GM18861 (cell line): ENCODE measurements around the gene KCNT1.

Experiments used
- ATAC-seq: cut with Tn5 transposase; IDR thresholded peaks from one replicate; pipeline ENCODE4 v1.9.1; 2021; ENCODE audit not compliant: unreplicated experiment

The KCNT1 gene

GRCh38 chr9:135815830-135816650 lies 114.1 kb downstream of the KCNT1 start:
- ATAC-seq = no peak

- ATAC-seq = no peak
Measured at GRCh38 chr9:135816651-135816970, 114.6 kb downstream of the KCNT1 start.

- no peak for ATAC-seq
Measured at GRCh38 chr9:135817951-135818717, 116.1 kb downstream of the KCNT1 start.

- ATAC-seq = no peak
Measured at GRCh38 chr9:135818718-135819475, 116.9 kb downstream of the KCNT1 start.

- no peak for ATAC-seq
Measured at GRCh38 chr9:135819905-135820304, 117.9 kb downstream of the KCNT1 start.

GRCh38 chr9:135820661-135821060 lies 118.7 kb downstream of the KCNT1 start:
- ATAC-seq = no peak

- ATAC-seq = no peak
Measured at GRCh38 chr9:135821116-135821515, 119.1 kb downstream of the KCNT1 start.

GRCh38 chr9:135821733-135822373 lies 119.9 kb downstream of the KCNT1 start:
- ATAC-seq = no peak

- no peak for ATAC-seq
Measured at GRCh38 chr9:135822374-135822755, 120.4 kb downstream of the KCNT1 start.

- ATAC-seq = no peak
Measured at GRCh38 chr9:135823036-135823435, 121.1 kb downstream of the KCNT1 start.

- ATAC-seq = no peak
Measured at GRCh38 chr9:135825435-135826187, 123.6 kb downstream of the KCNT1 start.

- ATAC-seq = no peak
Measured at GRCh38 chr9:135826188-135826545, 124.2 kb downstream of the KCNT1 start.

GRCh38 chr9:135827301-135827700 lies 125.3 kb downstream of the KCNT1 start:
- no peak for ATAC-seq

GRCh38 chr9:135827866-135828580 lies 126.0 kb downstream of the KCNT1 start:
- no peak for ATAC-seq

GRCh38 chr9:135828656-135829055 lies 126.7 kb downstream of the KCNT1 start:
- no peak for ATAC-seq

GRCh38 chr9:135830496-135830895 lies 128.5 kb downstream of the KCNT1 start:
- no peak for ATAC-seq

- ATAC-seq = no peak
Measured at GRCh38 chr9:135833864-135834263, 131.9 kb downstream of the KCNT1 start.

GRCh38 chr9:135835131-135835530 lies 133.1 kb downstream of the KCNT1 start:
- no peak for ATAC-seq

- no peak for ATAC-seq
Measured at GRCh38 chr9:135839516-135839915, 137.5 kb downstream of the KCNT1 start.

- no peak for ATAC-seq
Measured at GRCh38 chr9:135840107-135840506, 138.1 kb downstream of the KCNT1 start.
